ENCODE measurements around the gene LRRN2.
"Not testable (repeated sequence)": the region's sequence is repeated elsewhere in the genome, so short reads cannot be mapped to it uniquely, and the experiment has no call there.

The LRRN2 gene

DNA sequence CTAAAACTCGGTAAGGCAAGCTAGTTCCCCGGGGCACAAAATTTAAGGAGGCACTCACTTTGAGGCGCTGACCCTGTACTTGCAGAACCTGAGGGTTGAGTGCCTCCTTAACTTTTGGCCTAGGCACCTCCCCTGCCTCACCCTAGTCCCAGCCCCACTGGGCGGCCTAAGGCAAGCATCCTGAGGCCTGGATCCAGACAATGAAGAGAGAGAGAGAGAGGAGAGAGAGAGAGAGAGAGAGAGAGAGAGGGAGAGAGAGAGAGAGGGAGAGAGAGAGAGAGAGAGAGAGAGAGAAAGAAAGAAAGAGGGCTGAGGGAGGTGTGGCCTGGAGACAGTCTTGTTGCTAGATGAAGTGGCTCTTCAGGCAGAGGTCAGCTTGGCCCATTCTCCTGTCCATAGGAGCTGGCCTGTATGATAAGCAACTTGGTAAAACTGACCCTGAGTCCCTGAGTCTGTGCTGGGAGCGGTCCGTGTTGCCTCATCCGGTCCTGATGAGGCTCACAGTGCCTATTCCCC is 7.4 kb upstream of the LRRN2 start:
- DNase-seq (ENCODE audit: low read depth in 2 of 3, low spot score in 2 of 3) = no peak

DNA sequence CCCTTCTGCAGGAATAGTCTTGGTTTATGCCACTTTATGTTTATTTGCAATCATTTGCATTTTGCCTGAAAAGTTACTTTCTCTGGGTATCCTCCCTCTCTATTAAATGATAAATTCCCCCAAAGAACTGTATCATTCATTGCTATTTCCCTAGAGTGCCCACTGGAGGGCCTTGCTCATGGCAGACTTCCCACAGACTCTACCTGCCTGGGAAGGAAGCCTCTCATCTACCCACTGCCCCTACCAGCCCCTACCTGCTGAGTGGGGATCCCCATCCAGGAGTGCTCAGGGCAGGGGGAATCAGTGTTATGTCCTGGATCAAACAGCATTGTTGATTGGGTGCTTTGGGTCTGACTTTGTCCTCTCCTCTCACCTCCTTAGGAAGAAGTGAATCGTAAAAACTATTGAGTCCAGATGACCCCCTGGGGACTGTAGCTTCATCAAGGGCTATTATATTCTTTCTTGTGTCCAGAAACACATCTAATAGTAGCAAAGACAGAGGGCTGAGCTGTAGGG is 6.8 kb upstream of the LRRN2 start:
- no peak for DNase-seq (ENCODE audit: low read depth in 2 of 3, low spot score in 2 of 3)

GRCh38 chr1:204691328-204691730 is 5.8 kb upstream of the LRRN2 start:
- DNase-seq (ENCODE audit: low read depth in 2 of 3, low spot score in 2 of 3) = not testable (repeated sequence)

- DNase-seq (ENCODE audit: low read depth in 2 of 3, low spot score in 2 of 3) = no peak
Observed at GRCh38 chr1:204688776-204689175, 3.2 kb upstream of the LRRN2 start.

GRCh38 chr1:204688007-204688406 is 2.5 kb upstream of the LRRN2 start:
- no peak for DNase-seq (ENCODE audit: low read depth in 2 of 3, low spot score in 2 of 3)

DNA sequence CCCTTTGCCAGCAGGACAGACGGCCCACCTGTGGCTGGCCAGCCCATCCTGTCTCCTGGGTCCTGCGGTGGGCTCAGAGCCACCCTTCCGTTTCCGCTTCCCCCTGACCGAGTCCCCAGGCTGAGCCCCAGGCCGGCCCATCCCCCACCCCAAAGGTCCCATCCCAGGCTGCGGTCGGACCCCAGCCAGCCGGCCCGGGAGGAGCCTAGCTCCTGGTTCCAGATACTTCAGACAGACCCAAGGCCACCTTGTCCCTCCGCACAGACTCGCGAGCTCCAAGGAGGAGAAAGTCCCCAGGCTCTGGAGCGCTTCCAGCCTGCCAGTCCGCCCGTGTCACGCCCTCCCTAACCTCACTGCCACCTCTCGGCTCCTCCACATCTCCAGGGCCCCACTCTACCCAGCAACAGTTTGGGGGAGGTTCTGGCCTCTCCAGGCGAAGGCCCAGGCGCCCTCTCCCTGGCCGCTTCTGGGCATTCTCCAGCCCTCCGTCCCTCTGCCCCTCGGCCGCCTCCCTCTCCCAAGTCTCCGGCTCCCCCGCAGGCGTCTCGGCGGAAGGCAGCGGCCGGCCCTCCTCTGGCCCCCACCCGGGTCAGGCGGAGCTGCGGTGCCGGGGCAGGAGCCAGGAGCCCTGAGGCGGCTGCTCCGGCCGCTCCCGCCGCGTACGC is 835 bp downstream of the LRRN2 start:
- no peak for DNase-seq (ENCODE audit: low read depth in 2 of 3, low spot score in 2 of 3)

GRCh38 chr1:204684206-204684570 is 1.4 kb downstream of the LRRN2 start:
- no peak for DNase-seq (ENCODE audit: low read depth in 2 of 3, low spot score in 2 of 3)

- DNase-seq (ENCODE audit: low read depth in 2 of 3, low spot score in 2 of 3) = no peak
Observed at GRCh38 chr1:204683284-204684205, 2.0 kb downstream of the LRRN2 start.

DNA sequence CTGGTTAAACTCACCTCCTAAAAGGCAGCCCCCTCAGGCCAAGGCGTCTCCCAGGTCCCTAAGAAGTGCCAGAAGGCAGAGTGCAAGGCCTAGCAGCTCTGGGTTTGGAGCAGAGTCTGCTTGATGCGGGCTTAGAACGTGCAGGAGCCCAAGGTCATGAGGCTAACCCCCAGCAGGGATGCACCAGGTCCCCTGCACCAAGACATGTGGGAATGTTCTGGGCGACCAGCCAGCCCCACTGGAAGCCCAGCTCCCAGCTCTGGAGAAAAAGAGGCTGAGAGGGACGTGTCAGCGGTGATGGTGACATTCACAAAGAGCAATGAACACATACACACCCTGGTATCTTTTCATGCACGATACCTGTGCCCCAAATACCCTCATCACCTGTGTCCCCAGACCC is 5.1 kb downstream of the LRRN2 start:
- no peak for DNase-seq (ENCODE audit: low read depth in 2 of 3, low spot score in 2 of 3)

GRCh38 chr1:204680051-204680450 is 5.5 kb downstream of the LRRN2 start:
- DNase-seq (ENCODE audit: low read depth in 2 of 3, low spot score in 2 of 3) = no peak

- DNase-seq (ENCODE audit: low read depth in 2 of 3, low spot score in 2 of 3) = no peak
Observed at GRCh38 chr1:204678721-204679475, 6.6 kb downstream of the LRRN2 start.

DNA sequence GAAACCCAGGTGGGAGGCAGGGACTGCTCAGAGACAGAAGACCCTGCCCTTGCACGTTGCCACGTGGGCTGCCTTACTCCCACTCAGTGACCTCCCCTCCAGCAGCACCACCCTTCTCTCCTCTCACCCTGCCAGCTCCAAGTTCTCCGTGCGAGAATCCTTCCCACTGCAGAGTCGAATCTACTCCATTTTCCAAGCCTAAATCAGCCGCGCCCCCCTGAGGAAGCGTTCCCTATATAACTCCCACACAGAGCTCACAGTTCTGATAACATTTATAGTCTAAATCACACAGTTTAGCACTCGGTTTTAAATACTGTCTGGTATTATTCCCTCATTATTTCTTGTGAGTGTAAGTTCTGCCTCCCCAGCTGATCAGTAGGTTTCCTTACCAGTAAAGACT is 7.7 kb downstream of the LRRN2 start:
- DNase-seq (ENCODE audit: low read depth in 2 of 3, low spot score in 2 of 3) = no peak

DNA sequence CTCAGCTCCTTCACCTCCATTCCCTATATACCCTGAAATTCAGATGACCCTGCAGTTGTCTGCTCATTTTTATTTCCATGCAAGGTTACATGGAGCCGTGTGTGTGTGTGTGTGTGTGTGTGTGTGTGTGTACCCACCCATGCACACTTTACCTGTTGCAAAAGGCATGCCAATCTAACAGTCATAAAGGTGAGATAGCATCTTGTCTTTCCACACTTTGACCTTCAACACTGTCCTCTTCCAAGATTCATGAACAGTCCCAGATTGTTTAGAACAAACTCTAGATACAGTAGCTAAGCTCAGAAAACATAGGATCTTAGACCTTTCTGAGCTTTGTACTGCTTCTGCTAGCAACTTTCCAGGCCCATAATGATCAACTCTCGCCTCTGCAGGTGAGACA is 9.5 kb downstream of the LRRN2 start:
- DNase-seq (ENCODE audit: low read depth in 2 of 3, low spot score in 2 of 3) = no peak

GRCh38 chr1:204673909-204674649 is 11.5 kb downstream of the LRRN2 start:
- DNase-seq (ENCODE audit: low read depth in 2 of 3, low spot score in 2 of 3) = no peak

DNA sequence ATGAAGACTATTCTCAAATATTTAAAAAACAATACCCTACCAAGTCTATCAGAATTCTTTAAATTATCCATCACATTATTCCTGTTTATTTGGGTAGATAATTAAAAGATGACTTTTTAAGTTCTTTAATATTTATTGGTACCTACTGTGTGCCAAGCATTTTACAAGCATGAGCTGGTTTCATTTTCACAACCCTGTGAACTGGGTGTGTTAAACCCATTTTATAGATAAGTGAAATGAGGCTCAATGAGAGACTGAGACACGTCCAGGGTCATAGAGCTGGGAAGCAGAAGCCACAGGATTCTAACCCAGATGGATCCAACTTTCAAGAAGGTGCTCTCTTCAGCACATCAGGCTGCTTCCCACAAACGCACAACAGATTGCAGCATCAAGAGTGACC is 12.3 kb downstream of the LRRN2 start:
- no peak for DNase-seq (ENCODE audit: low read depth in 2 of 3, low spot score in 2 of 3)

- no peak for DNase-seq (ENCODE audit: low read depth in 2 of 3, low spot score in 2 of 3)
Observed at GRCh38 chr1:204672482-204673121, 12.9 kb downstream of the LRRN2 start.

GRCh38 chr1:204672069-204672468 is 13.5 kb downstream of the LRRN2 start:
- no peak for DNase-seq (ENCODE audit: low read depth in 2 of 3, low spot score in 2 of 3)

DNA sequence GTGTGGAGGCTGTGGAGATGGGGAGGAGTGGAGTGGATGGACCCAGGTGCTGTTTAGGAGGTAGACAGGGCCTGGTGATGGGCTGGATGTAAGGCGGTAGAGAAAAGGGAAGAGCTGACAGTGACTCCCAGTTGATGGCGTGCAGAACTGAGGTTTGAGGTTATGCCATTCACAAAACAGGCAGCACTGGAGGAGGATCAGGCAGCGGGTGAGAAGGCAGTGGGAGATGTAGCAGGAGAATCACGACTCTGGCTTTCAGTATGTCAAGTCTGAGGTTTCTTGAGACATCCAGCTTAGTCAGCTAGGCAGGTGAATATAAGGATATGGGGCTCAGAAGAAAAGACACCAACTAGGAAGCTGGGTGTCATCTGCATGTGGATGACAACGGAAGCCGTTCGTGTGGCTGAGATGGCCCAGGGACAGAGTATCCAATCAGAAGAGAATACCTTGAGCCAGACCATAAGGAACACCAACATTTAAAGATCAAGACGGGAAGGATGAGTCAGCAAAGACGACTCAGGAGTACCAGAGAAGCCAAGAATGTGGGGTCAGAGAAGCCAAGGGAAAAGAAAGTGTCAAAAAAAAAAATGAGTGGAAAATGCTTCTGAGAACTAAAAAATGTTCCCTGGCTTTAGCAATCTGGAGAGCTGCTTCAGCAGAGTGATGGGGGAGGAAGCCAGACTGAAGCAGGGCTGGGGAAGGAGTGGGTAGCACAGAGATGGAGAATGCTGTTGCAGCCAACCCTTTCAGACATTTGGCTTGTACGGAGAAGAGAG is 15.2 kb downstream of the LRRN2 start:
- DNase-seq (ENCODE audit: low read depth in 2 of 3, low spot score in 2 of 3) = no peak

- no peak for DNase-seq (ENCODE audit: low read depth in 2 of 3, low spot score in 2 of 3)
Observed at GRCh38 chr1:204669579-204669978, 16.0 kb downstream of the LRRN2 start.

DNA sequence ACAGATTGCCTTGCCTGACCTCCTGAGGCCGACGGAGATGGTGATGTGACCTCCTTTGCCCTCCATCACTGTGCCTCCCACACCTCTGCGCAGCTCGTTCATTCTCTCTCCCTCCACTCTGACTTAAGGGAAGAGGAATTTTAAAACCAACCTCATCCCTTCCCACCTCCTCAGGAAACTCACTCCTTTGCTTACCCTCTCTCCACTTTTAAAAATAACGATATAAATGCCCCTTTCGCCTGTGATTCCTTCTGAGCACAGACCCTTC is 21.2 kb downstream of the LRRN2 start:
- DNase-seq (ENCODE audit: low read depth in 2 of 3, low spot score in 2 of 3) = no peak
